ENCODE results near the gene EMX2.

EMX2 gene

GRCh38 chr10:117531371-117532002, 11.1 kb upstream of the EMX2 start:
- no peak for TF ChIP-seq CTCF (IDR thresholded peaks at IDR 0.05; ENCODE audit: low read depth, low read length, missing control alignments)
- no peak overlapping the region for H3K4me3 ChIP-seq (replicated peaks; ENCODE audit: low read depth, low read length)
- no peak for DNase-seq (ENCODE audit: extremely low read depth, low read depth)

- DNase-seq (ENCODE audit: extremely low read depth, low read depth), result no peak
- TF ChIP-seq CTCF (IDR thresholded peaks at IDR 0.05; ENCODE audit: low read depth, low read length, missing control alignments), result no peak
- no peak overlapping the region for H3K4me3 ChIP-seq (replicated peaks; ENCODE audit: low read depth, low read length)
These were observed 10.6 kb upstream of the EMX2 start for GRCh38 chr10:117532003-117532385.

GRCh38 chr10:117532451-117533107, 10.0 kb upstream of the EMX2 start:
- H3K4me3 ChIP-seq (replicated peaks; ENCODE audit: low read depth, low read length), result no peak overlapping the region

DNA sequence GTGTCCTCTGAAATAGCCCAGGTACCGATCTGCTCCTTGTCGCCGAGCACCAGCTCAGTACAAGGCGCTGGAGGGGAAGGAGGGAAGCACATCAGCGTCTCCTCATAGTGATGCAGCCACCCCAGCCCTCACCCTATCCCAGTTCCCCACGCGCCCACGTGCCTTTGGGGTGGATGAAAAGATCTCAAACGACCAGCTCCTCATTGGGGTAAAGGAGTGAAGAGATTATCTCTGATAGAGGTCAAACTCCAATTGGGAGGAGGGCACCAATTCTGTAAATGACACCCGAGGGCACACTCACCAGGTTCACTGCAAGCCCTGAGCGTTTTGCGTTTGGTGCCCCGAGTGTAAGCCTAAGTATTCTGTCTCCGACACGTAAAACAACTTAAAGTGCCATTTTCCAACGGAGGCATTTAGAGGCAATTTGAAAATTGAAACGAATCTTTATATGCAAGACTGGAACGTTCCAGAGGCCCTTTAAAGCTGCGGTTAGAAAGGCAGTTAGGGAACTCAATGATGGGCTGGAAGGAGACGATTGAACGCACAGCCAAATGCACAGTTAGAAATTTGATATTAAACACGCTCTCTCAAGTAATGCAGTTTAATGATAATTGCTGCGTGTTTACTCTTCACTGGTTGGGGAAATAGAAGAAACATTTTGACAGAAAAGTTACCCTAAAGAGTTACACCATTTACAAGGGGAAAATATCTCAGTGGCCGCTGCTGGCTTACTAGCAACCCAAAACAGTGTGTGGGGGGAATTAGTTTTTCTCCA, 8.9 kb upstream of the EMX2 start:
- no peak for TF ChIP-seq CTCF (IDR thresholded peaks at IDR 0.05; ENCODE audit: low read depth, low read length, missing control alignments)
- no peak overlapping the region for H3K4me3 ChIP-seq (replicated peaks; ENCODE audit: low read depth, low read length)

More at GRCh38 chr10:117532451-117533107, 10.0 kb upstream of the EMX2 start:
- no peak for TF ChIP-seq CTCF (IDR thresholded peaks at IDR 0.05; ENCODE audit: low read depth, low read length, missing control alignments)
- DNase-seq (ENCODE audit: extremely low read depth, low read depth), result no peak

DNA sequence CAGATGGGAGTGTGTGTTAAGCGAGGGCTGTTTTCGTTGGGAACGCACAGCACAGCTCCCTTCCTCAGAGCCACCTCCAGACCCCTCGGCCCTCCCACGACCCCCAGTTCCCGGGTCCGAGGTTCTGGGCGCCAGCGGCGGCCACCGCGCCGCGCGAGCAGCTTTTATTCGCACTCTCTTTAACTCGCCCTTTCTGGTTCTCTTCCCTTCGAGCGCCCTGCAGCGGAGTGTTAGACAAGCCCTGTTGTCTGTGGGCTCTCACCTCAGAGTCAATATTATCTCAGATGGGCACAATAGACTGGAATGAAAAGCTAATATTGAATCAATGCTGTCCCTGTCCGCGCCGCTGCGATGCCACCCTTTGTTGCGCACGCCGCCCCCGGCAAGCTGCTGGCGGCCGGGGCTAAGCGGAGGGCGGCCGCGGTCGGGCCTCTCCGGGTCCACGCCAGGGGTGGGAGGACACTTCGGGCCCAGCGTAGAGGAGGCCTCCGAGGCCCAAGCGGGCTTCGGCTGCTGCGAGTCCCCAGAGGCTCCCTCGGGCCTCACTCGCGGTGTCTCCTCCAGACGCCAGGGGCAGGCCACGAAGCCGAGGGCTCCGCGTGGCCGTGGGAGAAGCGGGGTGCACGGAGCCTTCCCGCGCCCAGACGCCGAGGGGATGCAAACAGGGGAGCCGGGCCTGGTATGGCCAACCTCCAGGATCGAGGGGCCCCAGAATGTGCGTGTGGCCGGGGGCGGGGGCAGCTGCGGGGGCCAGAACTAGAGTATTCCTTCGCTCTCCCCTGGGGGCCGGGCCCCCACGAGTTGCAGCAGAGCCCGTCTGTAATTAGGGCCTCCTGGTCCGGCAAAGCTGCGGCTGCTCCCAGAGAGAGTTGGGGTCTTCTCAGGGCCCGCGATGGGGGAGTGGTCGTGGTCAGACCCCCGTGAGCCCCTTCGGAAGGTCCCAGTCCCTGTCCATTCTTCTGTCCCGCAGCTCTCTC, 7.9 kb upstream of the EMX2 start:
- no peak for TF ChIP-seq CTCF (IDR thresholded peaks at IDR 0.05; ENCODE audit: low read depth, low read length, missing control alignments)
- no peak for DNase-seq (ENCODE audit: extremely low read depth, low read depth)
- 0 out of 2 replicates have a peak overlapping the region, but pooled peaks have one; percentile 9 for H3K4me3 ChIP-seq (replicated peaks; ENCODE audit: low read depth, low read length)

More for the DNA sequence above, 8.9 kb upstream of the EMX2 start:
- DNase-seq (ENCODE audit: extremely low read depth, low read depth), result no peak
